ENCODE measurements around the gene MSH3.
"Not testable (repeated sequence)": the region's sequence is repeated elsewhere in the genome, so short reads cannot be mapped to it uniquely, and the experiment has no call there.

Gene MSH3

DNA sequence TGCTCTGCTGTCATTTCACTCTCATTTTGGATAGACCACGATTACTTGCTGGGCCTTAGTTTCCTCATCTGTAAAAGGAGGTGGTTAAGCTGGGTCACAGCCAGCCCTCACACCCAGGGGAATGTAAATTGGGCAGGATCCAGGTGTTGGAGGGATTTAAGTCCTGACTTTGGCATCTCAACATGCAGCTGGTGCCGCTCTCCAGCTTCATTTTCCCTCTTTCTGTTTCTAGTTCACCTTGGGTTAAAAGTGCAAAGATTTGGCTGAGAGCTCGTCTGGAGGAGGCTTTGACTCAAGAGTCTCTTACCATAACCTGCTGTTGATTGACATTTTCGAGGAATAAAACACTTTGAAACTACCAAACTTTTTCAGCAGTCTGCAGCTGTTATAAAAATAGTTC lies 144.6 kb downstream of the MSH3 start:
- DNase-seq, result no peak

DNA sequence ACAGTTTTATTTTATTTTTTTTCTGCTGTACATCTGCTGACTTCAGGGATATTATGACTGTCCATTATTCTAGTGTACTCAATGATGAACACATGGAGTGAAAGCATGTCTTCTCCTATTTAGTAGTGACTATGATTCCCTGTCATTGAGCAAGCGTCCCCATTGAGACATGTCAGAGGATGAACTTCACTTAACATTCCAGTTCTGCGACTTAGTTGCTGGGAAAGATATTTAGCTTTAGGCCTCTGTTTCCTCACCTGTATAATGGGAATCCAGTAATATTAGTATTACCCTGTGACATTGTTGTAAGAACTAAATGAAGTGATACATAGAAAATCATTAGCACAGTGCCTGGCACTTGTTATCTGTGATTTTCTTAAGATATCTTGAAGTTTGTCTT lies 145.1 kb downstream of the MSH3 start:
- no peak for DNase-seq

DNA sequence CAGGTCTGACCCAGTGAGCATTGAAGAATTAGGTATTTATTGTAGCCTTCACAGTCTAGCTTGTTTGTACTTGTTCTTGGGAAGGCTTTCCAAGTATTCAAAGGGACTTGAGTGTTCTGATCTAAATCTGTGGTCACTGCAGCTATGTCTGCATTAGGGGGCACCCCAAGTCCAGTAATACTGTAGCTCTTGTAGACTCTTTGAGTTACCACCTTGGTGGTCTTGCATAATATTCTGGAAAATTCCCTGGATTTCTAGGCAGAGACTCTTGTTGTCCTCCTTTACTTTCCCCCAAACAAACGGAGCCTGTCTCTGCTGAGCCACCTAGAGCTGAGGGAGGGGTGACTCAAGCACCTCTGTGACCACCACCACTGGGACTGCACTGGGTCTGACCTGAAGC lies 149.9 kb downstream of the MSH3 start:
- no peak for DNase-seq

DNA sequence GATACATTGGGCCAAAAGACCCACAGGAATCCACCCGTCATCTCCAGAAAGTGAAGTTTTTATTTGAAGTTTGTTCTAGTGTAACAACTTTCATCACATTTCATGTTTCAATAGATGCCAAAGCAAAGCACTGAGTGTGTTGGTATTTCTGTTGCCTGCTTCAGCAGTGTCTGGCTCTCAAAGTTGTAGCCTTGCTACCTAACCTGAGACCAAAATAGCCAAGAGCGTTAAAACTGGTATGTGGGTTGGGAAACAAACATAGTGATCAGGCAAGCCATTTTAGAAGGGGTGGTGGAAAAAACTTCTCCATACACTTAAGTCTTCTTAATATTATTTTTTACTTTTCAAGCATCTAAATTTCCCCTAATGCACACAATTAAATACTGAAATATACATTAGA lies 150.6 kb downstream of the MSH3 start:
- DNase-seq, result no peak

DNA sequence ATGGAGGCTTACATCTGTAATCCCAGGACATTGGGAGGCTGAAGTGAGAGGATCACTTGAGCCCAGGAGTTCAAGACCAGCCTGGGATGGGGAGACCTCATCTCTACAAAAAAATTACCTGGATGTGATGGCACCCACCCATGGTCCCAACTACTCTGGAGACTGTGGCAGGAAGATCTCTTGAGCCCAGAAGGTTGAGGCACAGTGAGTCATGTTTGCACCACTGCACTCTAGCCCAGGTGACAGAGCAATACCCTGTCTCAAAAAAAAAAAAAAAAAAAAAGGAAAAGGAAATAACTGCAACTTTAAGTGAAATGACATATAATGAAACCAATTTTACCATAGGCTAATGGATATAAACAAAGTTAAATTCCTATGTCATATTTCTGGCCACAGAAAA lies 152.5 kb downstream of the MSH3 start:
- no peak for DNase-seq

DNA sequence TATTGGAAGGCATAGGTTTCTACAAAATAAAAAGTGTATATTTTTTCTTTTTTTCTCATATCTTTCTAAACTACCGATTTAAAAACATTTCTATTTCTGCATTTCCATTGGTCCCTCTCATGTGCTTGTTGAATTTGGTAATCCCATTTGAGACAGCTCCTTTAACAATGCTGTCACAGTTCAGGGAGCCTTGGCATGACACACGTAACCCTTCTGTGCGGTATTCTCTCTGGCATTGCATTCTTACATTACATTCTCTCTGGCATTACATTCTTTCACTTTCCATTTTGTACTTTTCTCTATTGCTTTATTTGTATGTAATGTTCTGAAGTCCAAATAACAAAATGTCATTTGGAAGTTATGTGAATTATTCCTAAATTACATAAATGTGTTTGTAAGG lies 155.0 kb downstream of the MSH3 start:
- DNase-seq, result no peak

DNA sequence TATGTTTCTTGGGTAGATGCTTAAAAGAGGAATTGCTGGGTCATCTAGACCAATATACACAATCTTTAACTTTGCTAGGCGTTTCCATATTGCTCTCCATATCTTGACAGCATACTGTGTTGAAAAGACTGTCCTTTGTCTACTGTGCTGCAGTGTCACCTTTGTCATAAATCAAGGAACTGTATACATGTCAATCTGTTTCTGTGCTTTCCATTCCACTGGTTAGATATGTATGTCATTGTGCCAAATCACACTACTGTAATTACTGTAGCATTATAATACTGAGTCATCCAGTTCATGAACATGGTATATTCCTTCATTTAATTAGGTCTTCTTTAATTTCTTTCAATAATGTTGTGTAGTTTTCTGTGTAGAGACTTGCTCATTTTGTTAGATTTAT lies 156.0 kb downstream of the MSH3 start:
- no peak for DNase-seq

DNA sequence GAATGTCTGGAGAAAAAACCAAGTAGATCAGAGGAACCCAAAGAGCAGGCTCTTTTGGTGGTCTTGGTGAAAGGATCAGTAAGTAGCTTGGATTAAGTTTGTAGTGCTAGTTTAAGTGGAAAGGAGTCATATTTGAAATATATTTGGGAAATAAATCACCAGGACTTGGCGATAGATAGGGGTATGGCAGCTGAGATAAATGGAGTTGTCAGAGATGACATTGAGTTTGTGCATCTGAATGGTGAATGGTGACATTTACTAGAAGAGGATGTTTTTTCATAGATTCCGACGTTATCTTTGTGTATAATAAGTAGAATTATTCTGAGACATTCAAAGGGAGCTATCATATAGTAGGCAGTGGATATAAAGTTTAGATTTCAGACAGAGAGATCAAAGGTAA lies 162.1 kb downstream of the MSH3 start:
- no peak for DNase-seq

DNA sequence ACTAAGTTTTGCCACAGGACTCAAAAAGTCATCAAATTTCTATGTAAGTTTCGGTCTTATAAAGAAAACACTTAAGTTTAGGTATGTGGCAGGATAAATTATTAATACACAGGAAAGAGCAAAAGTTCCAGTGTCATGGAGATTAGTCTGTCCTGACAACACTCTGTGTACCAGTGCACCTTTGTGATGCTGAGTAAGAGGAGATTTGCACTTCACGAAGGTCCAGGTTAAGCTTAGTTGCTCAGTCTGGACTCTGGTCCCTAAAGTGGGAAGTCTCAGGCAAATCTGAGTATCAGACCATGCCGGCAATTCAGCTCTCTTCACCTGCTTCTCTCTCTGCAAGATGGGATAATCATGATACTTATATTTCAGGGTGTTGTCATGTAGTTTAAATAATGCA lies 166.2 kb downstream of the MSH3 start:
- DNase-seq, result no peak

DNA sequence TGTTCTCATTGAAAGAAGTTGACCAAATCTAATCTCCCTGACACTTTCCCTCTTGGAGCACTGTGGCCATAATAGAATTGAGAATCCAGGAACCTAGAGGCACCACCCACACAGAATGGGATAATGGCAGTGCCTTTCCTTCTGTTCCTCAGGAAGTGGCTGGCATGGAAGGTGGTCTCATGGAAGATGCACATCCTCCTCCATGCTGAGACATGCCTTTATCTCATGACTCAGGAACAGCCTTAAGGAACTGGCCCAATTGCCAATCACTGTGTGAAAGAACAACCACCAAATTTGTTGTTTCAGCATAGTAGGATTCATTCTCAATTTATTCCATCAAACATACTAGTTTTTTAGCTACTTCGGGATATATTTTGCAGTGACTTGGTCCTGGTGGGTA lies 168.2 kb downstream of the MSH3 start:
- no peak for DNase-seq

DNA sequence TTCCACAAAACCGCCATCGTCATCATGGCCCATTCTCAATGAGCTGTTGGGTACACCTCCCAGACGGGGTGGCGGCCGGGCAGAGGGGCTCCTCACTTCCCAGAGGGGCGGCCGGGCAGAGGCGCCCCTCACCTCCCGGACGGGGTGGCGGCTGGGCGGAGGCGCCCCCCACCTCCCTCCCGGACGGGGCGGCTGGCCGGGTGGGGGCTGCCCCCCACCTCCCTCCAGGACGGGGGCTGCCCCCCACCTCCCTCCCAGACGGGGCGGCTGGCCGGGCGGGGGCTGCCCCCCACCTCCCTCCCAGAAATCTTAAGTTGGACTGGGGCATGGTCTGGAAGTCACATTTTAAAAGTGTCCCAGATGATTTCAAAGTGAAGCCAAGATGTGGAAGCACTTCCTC lies 169.7 kb downstream of the MSH3 start:
- DNase-seq, result not testable (repeated sequence)

DNA sequence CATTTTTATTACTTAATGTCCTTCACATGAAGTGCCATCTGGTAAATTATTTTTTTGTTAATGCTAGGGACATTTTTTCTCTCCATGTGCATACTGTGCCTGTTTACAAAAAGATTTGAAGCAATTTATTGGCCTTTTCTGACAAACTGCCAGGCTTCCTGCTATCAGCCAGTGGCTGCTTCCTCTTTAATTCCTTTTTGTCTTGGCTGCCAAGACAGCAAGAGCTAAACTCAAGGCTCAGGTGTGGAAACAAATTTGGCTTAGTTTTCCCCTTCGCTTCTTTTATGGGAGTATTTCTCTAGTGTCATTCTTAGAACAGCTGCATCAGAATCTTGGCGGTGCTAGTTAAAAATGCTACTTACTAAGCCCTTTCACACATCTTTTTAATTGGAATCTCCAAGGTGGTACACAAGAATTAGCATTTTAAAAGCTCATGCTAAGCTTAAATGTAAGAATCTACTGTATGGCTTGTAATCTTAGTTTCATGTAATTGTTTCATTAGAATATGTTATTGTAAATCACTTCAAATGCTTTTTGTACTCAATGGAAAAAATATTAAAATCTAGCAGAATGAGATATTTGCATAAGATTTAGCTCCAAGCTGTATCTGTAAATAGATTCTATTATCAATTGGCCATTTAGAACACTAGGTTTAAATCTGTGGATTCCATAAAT lies 171.5 kb downstream of the MSH3 start:
- DNase-seq, result no peak

DNA sequence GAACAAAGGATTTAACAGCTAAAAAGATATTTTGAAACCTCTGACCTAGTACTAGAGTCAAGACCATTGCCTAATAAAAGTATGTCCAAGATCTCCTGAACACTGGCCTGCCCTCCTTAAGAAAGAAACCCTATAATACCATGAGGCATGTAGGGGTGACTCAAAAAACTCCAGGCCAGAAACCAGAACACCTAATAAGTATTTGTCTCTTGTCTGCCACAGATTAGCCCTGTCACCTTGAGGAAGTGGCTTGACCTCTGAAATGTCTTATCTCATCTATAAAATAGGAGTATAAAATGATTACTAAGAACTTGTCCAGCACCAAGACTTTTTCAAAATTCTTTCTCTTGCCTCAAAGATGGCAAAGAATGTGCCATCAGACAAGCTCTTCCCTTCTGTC lies 180.3 kb downstream of the MSH3 start:
- no peak for DNase-seq

DNA sequence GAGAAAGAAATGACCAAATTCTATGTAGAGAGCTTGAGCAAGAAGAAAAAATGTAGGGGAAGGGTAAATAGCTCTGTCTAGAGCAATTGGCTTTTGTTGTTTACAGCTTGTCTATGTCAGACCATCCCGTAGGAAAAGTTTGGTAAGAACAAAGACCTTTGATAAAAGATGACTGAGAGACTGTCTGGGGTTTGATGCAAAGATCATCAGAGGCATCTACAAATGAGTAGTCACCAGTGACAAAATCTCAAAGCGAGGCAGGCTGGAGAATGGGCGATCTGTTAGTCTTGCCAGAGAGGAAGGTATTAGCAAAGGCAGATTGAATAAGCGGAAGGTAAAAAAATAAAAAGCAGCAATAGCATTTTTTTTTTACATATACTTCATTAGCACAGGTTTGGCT lies 180.7 kb downstream of the MSH3 start:
- DNase-seq, result no peak

DNA sequence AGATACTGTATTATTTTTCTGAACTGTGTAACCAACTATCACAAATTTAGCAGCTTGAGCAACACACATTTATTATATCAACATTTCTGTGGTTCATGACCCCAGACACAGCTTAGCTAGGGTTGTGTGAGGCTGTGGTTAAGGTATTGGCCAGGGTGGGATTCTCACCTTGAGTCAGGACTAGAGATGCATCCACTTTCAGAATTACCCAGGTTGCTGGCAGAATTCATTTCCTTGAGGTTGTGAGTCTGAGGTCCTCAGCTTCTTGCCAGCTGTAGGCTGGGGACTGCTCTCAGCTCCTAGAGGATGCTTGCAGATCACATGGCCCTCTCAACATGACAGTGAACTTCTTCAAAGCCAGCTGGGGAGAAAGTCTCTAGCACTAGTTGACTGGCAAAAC lies 183.2 kb downstream of the MSH3 start:
- DNase-seq, result no peak

DNA sequence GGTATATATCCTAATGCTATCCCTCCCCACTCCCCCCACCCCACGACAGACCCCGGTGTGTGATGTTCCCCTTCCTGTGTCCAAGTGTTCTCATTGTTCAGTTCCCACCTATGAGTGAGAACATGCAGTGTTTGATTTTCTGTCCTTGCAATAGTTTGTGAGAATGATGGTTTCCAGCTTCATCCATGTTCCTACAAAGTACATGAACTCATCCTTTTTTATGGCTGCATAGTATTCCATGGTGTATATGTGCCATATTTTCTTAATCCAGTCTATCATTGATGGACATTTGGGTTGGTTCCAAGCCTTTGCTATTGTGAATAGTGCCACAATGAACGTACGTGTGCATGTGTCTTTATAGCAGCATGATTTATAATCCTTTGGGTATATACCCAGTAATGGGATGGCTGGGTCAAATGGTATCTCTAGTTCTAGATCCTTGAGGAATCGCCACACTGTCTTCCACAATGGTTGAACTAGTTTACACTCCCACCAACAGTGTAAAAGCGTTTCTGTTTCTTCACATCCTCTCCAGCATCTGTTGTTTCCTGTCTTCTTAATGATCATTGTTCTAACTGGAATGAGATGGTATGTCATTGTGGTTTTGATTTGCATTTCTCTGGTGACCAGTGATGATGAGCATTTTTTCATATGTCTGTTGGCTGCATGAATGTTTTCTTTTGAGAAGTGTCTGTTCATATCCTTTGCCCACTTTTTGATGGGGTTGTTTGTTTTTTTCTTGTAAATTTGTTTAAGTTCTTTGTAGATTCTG lies 186.8 kb downstream of the MSH3 start:
- not testable (repeated sequence) for DNase-seq

DNA sequence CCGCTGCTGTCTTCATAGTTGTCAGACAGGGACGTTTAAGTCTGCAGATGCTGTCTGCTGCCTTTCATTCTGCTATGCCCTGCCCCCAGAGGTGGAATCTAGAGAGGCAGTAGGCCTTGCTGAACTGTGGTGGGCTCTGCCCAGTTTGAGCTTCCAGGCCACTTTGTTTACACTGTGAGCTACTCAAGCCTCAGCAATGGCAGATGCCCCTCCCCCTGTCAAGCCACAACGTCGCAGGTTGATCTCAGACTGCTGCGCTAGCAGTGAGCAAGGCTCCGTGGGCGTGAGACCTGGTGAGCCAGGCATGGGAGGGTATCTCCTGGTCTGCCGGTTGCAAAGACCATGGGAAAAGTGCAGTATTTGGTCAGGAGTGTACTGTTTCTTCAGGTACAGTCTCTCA lies 192.0 kb downstream of the MSH3 start:
- not testable (repeated sequence) for DNase-seq

DNA sequence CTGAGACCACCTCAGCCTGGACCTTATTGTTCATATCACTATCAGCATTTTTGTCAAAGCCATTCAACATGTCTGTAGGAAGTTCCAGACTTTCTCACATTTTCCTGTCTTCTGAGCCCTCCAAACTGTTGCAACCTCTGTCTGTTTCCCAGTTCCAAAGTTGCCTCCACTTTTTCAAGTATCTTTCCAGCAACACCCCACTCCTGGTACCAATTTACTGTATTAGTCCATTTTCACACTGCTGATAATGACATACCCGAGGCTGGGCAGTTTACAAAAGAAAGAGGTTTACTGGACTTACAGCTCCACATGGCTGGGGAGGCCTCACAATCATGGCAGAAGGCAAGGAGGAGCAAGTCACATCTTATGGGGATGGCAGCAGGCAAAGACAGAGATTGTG lies 195.7 kb downstream of the MSH3 start:
- not testable (repeated sequence) for DNase-seq

DNA sequence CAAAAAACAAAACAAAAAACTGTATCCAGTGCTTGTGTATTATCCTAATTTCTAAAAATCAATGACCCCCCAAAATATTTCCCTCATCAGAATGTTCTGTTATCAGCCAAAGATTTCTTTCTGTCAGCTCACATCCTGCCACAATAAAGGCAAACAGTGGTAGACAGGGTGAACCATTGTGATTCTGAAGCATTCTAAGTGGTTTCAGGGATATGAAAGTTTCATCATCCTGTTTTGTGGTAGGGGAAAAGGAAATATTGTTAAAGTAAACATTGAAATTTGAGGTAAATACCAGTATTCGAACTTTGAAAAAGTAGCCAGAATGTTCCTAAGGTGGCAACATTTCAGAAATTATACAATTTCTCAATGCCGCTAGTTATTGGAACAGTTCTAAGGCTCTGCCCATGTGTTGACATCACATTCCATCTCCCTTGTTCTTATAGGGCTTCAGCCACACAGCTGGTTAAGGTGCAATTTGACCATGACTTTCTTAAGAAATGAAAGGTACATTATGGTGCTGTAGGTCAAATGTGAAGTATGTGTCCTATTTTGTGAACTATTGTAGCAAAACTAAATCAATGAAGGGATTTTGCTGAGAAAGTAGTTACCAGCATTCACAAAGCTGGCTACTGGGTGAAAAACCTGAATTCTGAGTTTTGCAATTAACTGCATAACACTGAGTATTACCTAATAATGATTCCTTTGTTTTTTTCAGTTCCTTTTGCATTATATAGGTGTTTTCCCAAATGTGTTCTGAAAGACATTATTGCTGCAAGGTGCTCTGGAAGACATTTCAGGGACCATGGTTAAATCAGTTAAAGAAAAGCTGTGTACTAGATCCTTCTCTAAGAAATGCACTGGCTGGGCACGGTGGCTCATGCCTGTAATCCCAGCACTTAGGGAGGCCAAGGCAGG lies 198.1 kb downstream of the MSH3 start:
- DNase-seq, result no peak

DNA sequence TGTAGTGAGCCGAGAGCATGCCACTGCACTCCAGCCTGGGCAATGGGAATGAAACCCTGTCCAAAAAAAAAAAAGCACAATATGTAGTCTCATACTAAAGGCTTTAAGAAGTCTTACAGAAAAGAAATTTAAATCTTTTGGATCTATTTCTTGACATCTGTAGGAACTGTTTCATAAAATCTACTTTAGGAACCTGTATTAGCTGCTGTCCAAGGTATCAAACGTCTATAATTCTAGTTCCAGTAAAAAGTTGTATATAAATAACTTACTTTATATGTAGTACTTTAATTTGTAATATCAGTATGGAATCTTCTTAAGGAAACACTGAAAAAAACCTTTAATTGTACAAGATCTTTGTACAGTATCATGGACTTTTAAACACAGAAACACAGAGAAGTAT lies 199.0 kb downstream of the MSH3 start:
- DNase-seq, result no peak

DNA sequence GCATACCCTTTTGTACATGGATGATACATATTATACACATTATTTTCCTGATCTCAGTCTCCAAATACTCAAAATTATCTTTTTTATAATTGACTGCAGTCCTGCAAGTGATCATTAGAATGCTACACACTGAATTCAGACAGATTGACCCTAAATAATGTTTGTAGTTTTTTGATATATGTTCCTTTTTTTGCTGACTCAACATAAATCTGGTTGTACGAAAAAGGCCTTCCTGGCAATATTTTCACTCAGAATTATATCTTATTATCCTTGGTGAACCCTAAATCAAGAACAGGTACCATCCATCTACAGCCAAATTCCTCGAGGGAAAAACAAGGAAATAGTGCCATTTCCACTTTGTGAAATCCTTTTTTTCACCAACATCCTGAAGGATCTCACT lies 200.1 kb downstream of the MSH3 start:
- no peak for DNase-seq

DNA sequence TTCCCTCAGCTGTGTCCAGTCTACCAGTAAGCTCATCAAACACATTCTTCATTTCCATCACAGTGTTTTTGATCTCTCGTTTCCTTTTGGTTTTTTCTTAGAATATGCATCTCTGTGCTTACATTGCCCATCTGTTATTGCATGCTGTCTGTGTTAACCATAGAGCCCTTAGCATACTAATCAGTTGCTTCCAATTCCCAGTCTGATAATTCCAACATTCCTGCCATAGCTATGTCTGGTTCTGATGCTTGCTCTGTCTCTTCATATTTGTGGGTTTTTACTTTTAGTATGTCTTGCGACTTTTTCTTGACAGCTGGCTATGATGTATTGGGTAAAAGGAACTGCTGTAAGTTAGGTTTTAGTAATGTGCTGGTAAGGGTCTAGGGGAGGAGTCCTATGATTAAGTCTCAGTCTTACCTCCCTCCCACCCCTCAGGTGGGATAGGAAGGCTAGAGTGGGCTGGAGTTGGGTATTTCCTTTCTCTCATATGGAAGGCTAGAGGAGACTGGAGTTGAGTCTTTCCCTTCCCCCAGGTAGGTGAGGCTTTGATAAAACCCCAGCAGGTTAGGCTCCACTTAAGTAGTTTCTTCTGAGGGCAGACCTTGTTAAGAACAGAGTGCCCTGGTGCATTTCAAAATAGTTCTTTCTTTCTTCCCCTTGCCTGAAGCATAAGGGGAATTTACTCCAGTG lies 206.6 kb downstream of the MSH3 start:
- DNase-seq, result no peak

DNA sequence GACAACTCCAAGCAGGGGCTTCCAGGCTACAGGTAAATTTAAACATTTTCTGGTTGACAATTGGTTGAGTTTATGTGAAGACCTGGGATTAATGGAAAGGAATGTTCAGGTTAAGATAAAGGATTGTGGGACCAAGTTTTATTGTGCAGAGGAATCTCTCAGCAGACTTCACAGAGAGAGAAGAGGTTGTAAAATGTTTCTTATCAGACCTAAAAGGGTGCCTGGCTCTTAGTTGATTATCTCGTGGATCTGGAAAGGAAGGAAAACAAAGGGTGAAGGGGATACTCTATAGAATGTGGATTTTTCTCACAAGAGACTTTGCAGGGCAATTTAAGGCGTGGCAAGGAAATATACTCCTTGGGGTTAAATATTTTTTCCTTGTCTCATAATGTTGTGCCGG lies 209.3 kb downstream of the MSH3 start:
- no peak for DNase-seq
